H9 (cell line): Measurements from ENCODE around the gene MXRA5. TPM values are rescaled to one million over a fixed set of nuclear protein-coding genes. Genes with fewer than 3 reads are reported as not detected.

Source experiments
- DNase-seq: peaks from one replicate; pipeline ENCODE4 v3.0.0-alpha.2; 2017
- H2AFZ ChIP-seq: one replicate; pipeline ENCODE4 v1.6.1; 2013; ENCODE audit warnings: mild to moderate bottlenecking, low read length, control low read depth, moderate library complexity
- H2AK5ac ChIP-seq: 2 replicates; pipeline ENCODE4 v1.6.1; 2013; ENCODE audit warnings: low read length, control low read depth, mixed read lengths; ENCODE audit not compliant: insufficient read length
- H2BK120ac ChIP-seq: one replicate; pipeline ENCODE4 v1.6.1; 2013; ENCODE audit warnings: low read depth, mild to moderate bottlenecking, low read length, control low read depth, inconsistent platforms; ENCODE audit not compliant: poor library complexity, severe bottlenecking
- H2BK12ac ChIP-seq: 2 replicates; pipeline ENCODE4 v1.6.1; 2013; ENCODE audit warnings: low read length, control low read depth, mixed read lengths, low read depth; ENCODE audit not compliant: insufficient read length
- H2BK15ac ChIP-seq: 2 replicates; pipeline ENCODE4 v1.6.1; 2013; ENCODE audit warnings: low read depth, low read length, control low read depth
- H2BK20ac ChIP-seq: one replicate; pipeline ENCODE4 v1.6.1; 2013; ENCODE audit warnings: low read depth, mild to moderate bottlenecking, low read length, control low read depth, inconsistent platforms; ENCODE audit not compliant: poor library complexity, severe bottlenecking
- H2BK5ac ChIP-seq: 2 replicates; pipeline ENCODE4 v1.6.1; 2013; ENCODE audit warnings: low read length, control low read depth, mixed read lengths; ENCODE audit not compliant: insufficient read length
- H3K14ac ChIP-seq: 2 replicates; pipeline ENCODE4 v1.6.1; 2013; ENCODE audit warnings: low read length, control low read depth; ENCODE audit not compliant: insufficient read depth
- H3K18ac ChIP-seq: 2 replicates; pipeline ENCODE4 v1.6.1; 2013; ENCODE audit warnings: low read depth, mild to moderate bottlenecking, mixed read lengths, low read length, control low read depth; ENCODE audit not compliant: insufficient read length
- H3K23ac ChIP-seq: 2 replicates; pipeline ENCODE4 v1.6.1; 2013; ENCODE audit warnings: low read length, control low read depth, mixed read lengths, low read depth; ENCODE audit not compliant: insufficient read length
- H3K23me2 ChIP-seq: 2 replicates; pipeline ENCODE4 v1.6.1; 2013; ENCODE audit warnings: low read depth, mild to moderate bottlenecking, mixed read lengths, low read length, control low read depth; ENCODE audit not compliant: insufficient read length, poor library complexity, severe bottlenecking
- H3K27ac ChIP-seq: 2 replicates; pipeline ENCODE4 v1.5.1; 2013; ENCODE audit warnings: low read length, control low read depth, mixed read lengths, low read depth; ENCODE audit not compliant: insufficient read length
- H3K27me3 ChIP-seq: 2 replicates; pipeline ENCODE4 v1.6.1; 2013; ENCODE audit warnings: low read length, control low read depth, inconsistent platforms; ENCODE audit not compliant: insufficient read depth
- H3K4ac ChIP-seq: 2 replicates; pipeline ENCODE4 v1.6.1; 2013; ENCODE audit warnings: low read depth, mild to moderate bottlenecking, control low read depth, inconsistent platforms, low read length, moderate library complexity
- H3K4me1 ChIP-seq: 2 replicates; pipeline ENCODE4 v1.6.1; 2013; ENCODE audit warnings: low read length, control low read depth, inconsistent platforms; ENCODE audit not compliant: insufficient read depth
- H3K4me2 ChIP-seq: 2 replicates; pipeline ENCODE4 v1.6.1; 2013; ENCODE audit warnings: low read length, control low read depth, mixed read lengths; ENCODE audit not compliant: insufficient read length, insufficient read depth
- H3K56ac ChIP-seq: 2 replicates; pipeline ENCODE4 v1.6.1; 2013; ENCODE audit warnings: low read depth, mild to moderate bottlenecking, mixed read lengths, low read length, control low read depth; ENCODE audit not compliant: insufficient read length
- H3K79me1 ChIP-seq: 2 replicates; pipeline ENCODE4 v1.6.1; 2013; ENCODE audit warnings: low read depth, mild to moderate bottlenecking, moderate library complexity, low read length, control low read depth, inconsistent platforms; ENCODE audit not compliant: insufficient read depth, poor library complexity, severe bottlenecking
- H3K79me2 ChIP-seq: 2 replicates; pipeline ENCODE4 v1.6.1; 2013; ENCODE audit warnings: low read length, control low read depth, inconsistent platforms; ENCODE audit not compliant: insufficient read depth
- H3K9ac ChIP-seq: 2 replicates; pipeline ENCODE4 v1.6.1; 2013; ENCODE audit warnings: low read length, control low read depth, mixed read lengths; ENCODE audit not compliant: insufficient read length; ENCODE audit errors: extremely low read depth
- H3K9me3 ChIP-seq: one replicate; pipeline ENCODE4 v1.6.1; 2013; ENCODE audit warnings: low read depth, low read length, inconsistent platforms; ENCODE audit not compliant: control insufficient read depth
- H3T11ph ChIP-seq: one replicate; pipeline ENCODE4 v1.6.1; 2013; ENCODE audit warnings: mild to moderate bottlenecking, low read length, control low read depth, inconsistent platforms
- H4K20me1 ChIP-seq: one replicate; pipeline ENCODE4 v1.6.1; 2013; ENCODE audit not compliant: control insufficient read depth, insufficient read length, insufficient read depth
- H4K5ac ChIP-seq: 2 replicates; pipeline ENCODE4 v1.6.1; 2013; ENCODE audit warnings: low read depth, mild to moderate bottlenecking, mixed read lengths, low read length, control low read depth; ENCODE audit not compliant: insufficient read length
- H4K8ac ChIP-seq: replicated peaks from 2 replicates; pipeline ENCODE4 v1.6.1; 2013; ENCODE audit warnings: low read length, control low read depth, mixed read lengths, low read depth; ENCODE audit not compliant: insufficient read length
- H4K91ac ChIP-seq: 2 replicates; pipeline ENCODE4 v1.6.1; 2013; ENCODE audit warnings: low read depth, mild to moderate bottlenecking, moderate library complexity, mixed read lengths, low read length, control low read depth; ENCODE audit not compliant: insufficient read length
- H3K27ac Mint-ChIP-seq, 3 experiments: 2 replicates in 2 of 3; 3 replicates in 1 of 3; pipeline ENCODE4 v1.8.0; 2020 to 2021; ENCODE audit warnings: mixed read lengths in 3 of 3, mild to moderate bottlenecking in 1 of 3, moderate library complexity in 1 of 3
- H3K27me3 Mint-ChIP-seq: 2 replicates; pipeline ENCODE4 v1.8.0; 2021; ENCODE audit warnings: low read depth, mild to moderate bottlenecking, moderate library complexity, mixed read lengths
- H3K36me3 Mint-ChIP-seq, 3 experiments: 2 replicates in 2 of 3; 3 replicates in 1 of 3; pipeline ENCODE4 v1.8.0; 2020 to 2021; ENCODE audit warnings: low read depth in 3 of 3, mixed read lengths in 3 of 3; ENCODE audit not compliant: insufficient read depth in 1 of 3
- H3K4me1 Mint-ChIP-seq, 2 experiments: 2 replicates each; pipeline ENCODE4 v1.8.0; 2020; ENCODE audit warnings: mixed read lengths in 2 of 2
- H3K4me3 Mint-ChIP-seq, 2 experiments: 2 replicates in 1 of 2; 3 replicates in 1 of 2; pipeline ENCODE4 v1.8.0; 2020 to 2021; ENCODE audit warnings: mild to moderate bottlenecking in 2 of 2, mixed read lengths in 2 of 2, moderate library complexity in 1 of 2
- H3K9me3 Mint-ChIP-seq, 2 experiments: 2 replicates in 1 of 2; 3 replicates in 1 of 2; pipeline ENCODE4 v1.8.0; 2020; ENCODE audit warnings: mild to moderate bottlenecking in 2 of 2, mixed read lengths in 2 of 2, moderate library complexity in 1 of 2
- CTCF ChIP-seq: fragments of 200-600 bp; sonication (generic); conservative IDR thresholded peaks from 3 replicates; pipeline ENCODE4 v1.8.0; 2021; ENCODE audit warnings: antibody characterized with exemption, mild to moderate bottlenecking
- WGBS: extraction: QIAGEN DNeasy Blood & Tissue Kit; methylation state at CpG from one replicate; pipeline ENCODE4 v1.1.7; 2013; ENCODE audit warnings: missing lambda C conversion rate, low lambda C conversion rate, mixed read lengths; ENCODE audit not compliant: insufficient read length; ENCODE audit errors: extremely low coverage; 5-methylcytosine and 5-hydroxymethylcytosine counted together
- total RNA-seq: library from RNA; stranded (reverse); gene quantifications from 2 replicates; pipeline ENCODE4 v1.2.1, GENCODE V29; 2021

MXRA5 gene
- total RNA-seq, 1 experiment from 2014 or later = 1.0 TPM

GRCh38 chrX:3293251-3293650 is 53.2 kb downstream of the MXRA5 start:
- no peaks in the 10 kb centered on the region for H3K36me3 Mint-ChIP-seq
- H3K27me3 Mint-ChIP-seq = peaks cover 1% of the 10 kb centered on the region; the same call in 1 of the 2 replicates
- Histone ChIP-seq H3K4ac (no peak overlapping the region), H4K91ac (no peak overlapping the region), H3K27me3 (no peaks in the 10 kb centered on the region), H3K23me2 (no peaks in the 10 kb centered on the region), H3K23ac (no peak overlapping the region), H2BK5ac (no peak overlapping the region), H3K4me1 (peaks cover 2% of the 10 kb centered on the region; the same call in 1 of the 2 replicates), H3K14ac (no peak overlapping the region), H3K18ac (no peak overlapping the region), H2BK120ac (no peak overlapping the region), H4K8ac (no peak overlapping the region), H3K79me2 (no peaks in the 10 kb centered on the region), H2AK5ac (no peak overlapping the region), H3K9me3 (no peaks in the 10 kb centered on the region), H2BK12ac (no peak overlapping the region), H2AFZ (no peak overlapping the region), H3K56ac (no peak overlapping the region), H3K4me2 (no peak overlapping the region), H2BK20ac (no peak overlapping the region), H4K5ac (no peak overlapping the region), H3K27ac (no peak overlapping the region), H3T11ph (no peak overlapping the region), H2BK15ac (no peak overlapping the region), H4K20me1 (no peaks in the 10 kb centered on the region), H3K79me1 (no peaks in the 10 kb centered on the region), H3K9ac (no peak overlapping the region)
- DNase-seq = no peak
- H3K27ac Mint-ChIP-seq = no peak overlapping the region
- peaks cover 0 to 3% of the 10 kb centered on the region in 2 experiments; a peak in 2 of 5 replicates for H3K9me3 Mint-ChIP-seq
- peaks cover 6 to 8% of the 10 kb centered on the region in 2 experiments for H3K4me1 Mint-ChIP-seq
- WGBS = no CpG with 5 or more reads among the region's 2 CpGs
- H3K4me3 Mint-ChIP-seq = no peak overlapping the region
- TF ChIP-seq CTCF = no peak
